ENCODE data around the gene MRPL32.

Gene MRPL32

DNA sequence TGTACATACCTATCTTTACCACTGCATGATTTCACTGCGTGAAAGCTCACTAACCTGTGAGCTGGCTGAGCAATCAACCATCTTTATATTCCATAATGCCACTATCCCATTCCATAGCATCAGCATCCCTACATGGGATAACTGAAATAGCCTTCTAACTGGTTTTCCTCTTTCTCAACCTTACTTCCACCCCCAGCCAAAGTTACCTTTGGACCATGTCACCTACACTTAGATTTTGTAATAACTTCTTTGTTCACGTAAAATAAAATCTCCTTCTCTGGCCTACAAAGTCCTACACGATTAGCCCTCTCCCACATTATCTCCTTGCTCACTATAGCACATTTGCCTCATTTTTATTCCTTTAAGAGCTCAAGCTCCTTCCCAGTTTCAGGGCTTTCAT, 2.7 kb upstream of the MRPL32 start:
- TF ChIP-seq CTCF (IDR thresholded peaks at IDR 0.05) (no peak), ZFX (IDR thresholded peaks at IDR 0.05; ENCODE audit: borderline replicate concordance) (no peak)
- H3K27ac ChIP-seq: no peak overlapping the region

DNA sequence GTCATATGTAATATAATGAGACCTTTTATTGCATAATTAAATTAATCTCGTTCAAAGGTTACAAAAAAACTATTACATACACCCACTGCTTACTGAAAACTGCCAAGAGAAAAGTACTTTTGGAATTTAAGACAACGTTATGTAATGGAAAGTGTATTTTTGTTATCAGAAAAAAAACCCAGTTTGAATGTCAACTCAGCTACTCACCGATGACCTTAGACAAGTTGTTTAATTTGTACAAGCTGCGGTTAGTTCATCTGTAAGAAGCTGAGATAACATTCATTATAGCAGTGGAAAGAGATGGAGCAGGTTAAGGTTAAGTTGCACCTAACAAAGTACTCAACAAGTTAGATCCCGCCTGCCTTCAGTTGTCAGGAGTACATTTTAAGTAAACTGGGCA, 1.3 kb upstream of the MRPL32 start:
- H3K27ac ChIP-seq: no peak overlapping the region; the same call in 1 of the 2 replicates
- no peak for TF ChIP-seq ZFX (IDR thresholded peaks at IDR 0.05; ENCODE audit: borderline replicate concordance)
- no peak for TF ChIP-seq CTCF (IDR thresholded peaks at IDR 0.05)

- peak overlapping the region; percentile 58 for H3K27ac ChIP-seq
- TF ChIP-seq ZFX (IDR thresholded peaks at IDR 0.05; ENCODE audit: borderline replicate concordance) (no peak), CTCF (IDR thresholded peaks at IDR 0.05) (no peak)
Observed at GRCh38 chr7:42931447-42931833, 736 bp upstream of the MRPL32 start.

DNA sequence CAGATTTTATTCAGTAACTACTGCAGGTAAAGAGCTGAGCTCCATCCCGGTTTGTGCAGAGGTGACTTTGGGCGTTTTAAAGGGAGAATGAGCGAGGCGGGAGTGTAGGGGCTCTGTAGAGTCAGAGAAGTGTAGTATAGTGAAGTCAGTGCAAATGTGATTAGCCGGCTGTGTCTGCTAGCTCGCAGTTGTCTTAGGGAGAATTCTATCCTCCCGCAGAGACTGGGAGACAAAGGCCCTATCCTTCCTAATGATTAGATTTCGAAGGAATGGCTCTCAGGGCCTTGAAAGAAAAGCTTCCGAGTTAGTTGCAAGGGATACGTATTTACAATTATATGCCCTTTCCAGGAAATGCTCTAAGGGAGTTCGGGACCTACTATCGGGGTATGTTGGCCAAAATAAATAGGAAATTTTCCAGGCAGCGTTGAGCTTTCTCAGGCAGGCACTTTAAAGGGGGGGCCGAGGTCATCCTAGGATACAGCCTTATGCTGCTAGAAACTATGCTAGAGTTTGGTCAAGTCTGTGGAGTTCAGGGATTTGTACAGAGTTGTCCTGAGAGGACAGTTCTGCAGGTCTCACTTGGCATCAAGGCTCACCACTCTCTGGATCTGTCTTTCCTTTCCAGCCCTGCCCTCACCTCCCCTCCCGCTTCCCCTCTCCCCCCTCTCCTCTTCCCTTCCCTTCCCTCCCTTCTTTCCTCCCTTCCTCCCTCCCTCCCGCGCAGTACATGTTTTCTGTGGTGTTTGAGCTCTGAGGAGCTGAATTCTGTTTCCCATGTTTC, 825 bp downstream of the MRPL32 start:
- peak overlapping the region; percentile 58 for H3K27ac ChIP-seq
- no peak for TF ChIP-seq CTCF (IDR thresholded peaks at IDR 0.05)
- TF ChIP-seq ZFX (IDR thresholded peaks at IDR 0.05; ENCODE audit: borderline replicate concordance): no peak

GRCh38 chr7:42934291-42934690, 2.1 kb downstream of the MRPL32 start:
- no peak overlapping the region for H3K27ac ChIP-seq
- no peak for TF ChIP-seq CTCF (IDR thresholded peaks at IDR 0.05)
- no peak for TF ChIP-seq ZFX (IDR thresholded peaks at IDR 0.05; ENCODE audit: borderline replicate concordance)

- no peak overlapping the region for H3K27ac ChIP-seq
- TF ChIP-seq ZFX (IDR thresholded peaks at IDR 0.05; ENCODE audit: borderline replicate concordance) (no peak), CTCF (IDR thresholded peaks at IDR 0.05) (no peak)
Observed at GRCh38 chr7:42935861-42936260, 3.7 kb downstream of the MRPL32 start.

DNA sequence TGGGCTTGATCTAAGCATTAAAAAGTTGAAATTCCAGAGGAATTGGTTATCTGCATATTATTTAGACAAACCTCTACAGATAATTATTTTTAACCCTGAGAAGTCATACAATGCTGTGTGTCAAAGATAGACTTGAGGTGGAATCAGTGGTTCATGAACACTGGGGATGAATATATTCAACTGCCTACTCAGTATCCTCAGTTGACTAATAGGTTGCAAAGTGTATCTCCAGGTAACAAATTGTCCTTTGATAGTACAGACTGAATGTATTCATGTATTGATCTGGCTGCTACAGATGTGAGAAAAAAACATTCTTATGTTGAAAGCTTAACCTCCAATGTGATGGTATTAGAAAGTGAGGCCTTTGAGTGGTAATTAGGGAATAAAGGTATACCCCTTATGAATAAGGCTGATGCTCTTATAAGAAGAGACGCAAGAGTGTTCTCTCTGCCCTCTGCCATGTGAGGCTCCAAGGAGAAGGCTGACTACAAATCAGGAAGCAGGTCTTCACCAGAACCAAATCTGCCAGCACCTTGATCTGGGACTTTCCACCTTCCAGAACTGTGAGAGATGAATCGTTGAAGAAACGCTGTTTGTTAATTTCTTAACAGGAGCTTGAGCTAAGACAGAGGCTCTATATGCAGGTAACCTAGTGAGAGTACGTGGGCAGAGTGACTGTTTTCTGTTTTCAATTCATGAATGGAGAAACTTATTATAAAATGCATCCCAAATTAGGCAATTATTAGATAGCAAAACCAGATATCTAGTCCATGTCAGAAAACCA, 7.5 kb downstream of the MRPL32 start:
- TF ChIP-seq CTCF (IDR thresholded peaks at IDR 0.05): no peak
- no peak for TF ChIP-seq ZFX (IDR thresholded peaks at IDR 0.05; ENCODE audit: borderline replicate concordance)
- no peak overlapping the region for H3K27ac ChIP-seq

Measured in 22Rv1 (cell line).